ENCODE results near the gene SRRM1.
"Not testable (repeated sequence)": the region's sequence is repeated elsewhere in the genome, so short reads cannot be mapped to it uniquely, and the experiment has no call there.

SRRM1 gene

DNA sequence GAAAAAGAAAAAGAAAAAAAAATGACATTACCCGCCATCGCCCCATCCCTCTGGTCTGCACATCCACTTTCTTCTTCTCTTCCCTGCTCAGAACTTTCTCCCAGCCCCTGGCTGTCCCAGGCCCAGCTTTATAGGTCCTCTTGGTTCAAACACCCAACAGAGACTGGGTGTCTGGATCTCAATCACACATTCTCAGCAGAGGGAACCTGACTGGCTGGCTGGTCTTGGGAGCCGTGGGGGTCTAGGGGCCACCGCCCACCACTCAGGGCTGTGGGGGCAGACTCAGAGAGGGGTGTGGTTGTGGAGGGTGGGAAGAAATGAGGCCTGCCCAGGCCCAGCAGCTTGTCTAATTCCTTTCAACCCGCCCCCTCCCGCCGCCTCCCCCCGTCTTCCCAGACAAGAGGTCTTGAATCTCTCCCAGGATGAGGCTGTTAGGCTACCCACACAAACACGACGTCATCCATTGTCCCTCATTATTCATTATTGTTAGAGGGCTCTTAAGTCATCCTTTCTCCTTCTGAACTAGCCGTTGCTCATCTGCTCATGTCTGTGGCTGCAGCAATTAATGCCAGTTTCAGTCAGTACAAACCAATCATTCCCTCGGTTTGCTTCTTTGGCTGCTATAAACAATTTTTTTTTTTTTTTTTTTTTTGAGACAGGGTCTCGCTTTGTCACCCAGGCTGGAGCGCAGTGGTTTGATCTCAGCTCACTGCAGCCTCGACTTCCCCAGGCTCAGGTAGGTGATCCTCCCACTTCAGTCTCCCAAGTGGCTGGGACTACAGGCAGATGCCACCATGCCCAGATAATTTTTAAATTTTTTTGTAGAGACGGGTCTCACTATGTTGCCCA lies 61.5 kb downstream of the SRRM1 start:
- TF ChIP-seq, protein P1, sequence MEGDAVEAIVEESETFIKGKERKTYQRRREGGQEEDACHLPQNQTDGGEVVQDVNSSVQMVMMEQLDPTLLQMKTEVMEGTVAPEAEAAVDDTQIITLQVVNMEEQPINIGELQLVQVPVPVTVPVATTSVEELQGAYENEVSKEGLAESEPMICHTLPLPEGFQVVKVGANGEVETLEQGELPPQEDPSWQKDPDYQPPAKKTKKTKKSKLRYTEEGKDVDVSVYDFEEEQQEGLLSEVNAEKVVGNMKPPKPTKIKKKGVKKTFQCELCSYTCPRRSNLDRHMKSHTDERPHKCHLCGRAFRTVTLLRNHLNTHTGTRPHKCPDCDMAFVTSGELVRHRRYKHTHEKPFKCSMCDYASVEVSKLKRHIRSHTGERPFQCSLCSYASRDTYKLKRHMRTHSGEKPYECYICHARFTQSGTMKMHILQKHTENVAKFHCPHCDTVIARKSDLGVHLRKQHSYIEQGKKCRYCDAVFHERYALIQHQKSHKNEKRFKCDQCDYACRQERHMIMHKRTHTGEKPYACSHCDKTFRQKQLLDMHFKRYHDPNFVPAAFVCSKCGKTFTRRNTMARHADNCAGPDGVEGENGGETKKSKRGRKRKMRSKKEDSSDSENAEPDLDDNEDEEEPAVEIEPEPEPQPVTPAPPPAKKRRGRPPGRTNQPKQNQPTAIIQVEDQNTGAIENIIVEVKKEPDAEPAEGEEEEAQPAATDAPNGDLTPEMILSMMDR (IDR thresholded peaks at IDR 0.05; ENCODE audit: low read depth, low read length) = no peak
- H3K4me3 ChIP-seq (ENCODE audit: low read depth, low read length) = no peak overlapping the region
- DNase-seq (ENCODE audit: low read depth, low spot score) = peak; percentile 90
- in situ Hi-C loops (cut with HindIII; ENCODE audit: low sequenced_read_pairs) = no loop called here

DNA sequence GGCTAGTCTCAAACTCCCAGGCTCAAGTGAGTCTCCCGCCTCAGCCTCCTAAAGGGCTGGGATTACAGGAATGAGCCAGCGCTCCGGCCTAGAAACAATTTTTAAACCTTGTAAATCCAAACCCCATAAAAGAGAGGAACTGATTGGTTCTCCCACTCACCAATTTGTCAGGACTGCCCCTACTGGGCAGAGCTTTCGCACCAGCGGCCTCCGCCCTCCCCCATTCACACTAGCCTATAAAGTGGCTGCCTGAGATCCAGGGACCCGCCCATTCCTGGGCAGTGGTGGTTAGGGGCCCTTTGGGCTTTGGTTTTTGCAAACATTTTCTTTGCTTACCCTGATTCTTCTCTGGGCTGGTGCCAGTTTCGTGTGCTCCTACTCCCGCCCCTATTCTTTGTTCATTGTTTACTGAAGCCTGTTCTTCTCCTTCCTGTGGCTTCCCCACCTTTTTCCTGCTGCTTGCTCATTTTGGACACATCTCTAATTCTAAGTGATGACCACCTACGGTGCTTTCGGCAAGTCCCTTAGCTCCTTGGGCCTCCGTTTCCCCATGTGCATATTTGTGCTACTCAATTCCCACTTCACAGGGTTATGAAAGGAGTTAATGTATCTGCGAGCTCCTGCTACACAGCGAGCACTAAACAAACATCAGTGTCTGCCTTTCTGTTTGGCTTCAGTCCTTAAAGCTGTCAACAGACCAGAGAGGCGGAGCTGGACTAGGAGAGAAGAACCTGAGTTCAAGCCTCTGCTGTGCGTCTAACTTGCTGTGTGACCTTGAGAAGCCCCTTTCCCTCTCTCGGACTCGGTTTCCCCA lies 62.4 kb downstream of the SRRM1 start:
- DNase-seq (ENCODE audit: low read depth, low spot score) = peak; percentile 96
- in situ Hi-C loops (cut with HindIII; ENCODE audit: low sequenced_read_pairs) = no loop called here
- H3K4me3 ChIP-seq (ENCODE audit: low read depth, low read length) = no peak overlapping the region
- TF ChIP-seq, protein P1 (IDR thresholded peaks at IDR 0.05; ENCODE audit: low read depth, low read length) = no peak

DNA sequence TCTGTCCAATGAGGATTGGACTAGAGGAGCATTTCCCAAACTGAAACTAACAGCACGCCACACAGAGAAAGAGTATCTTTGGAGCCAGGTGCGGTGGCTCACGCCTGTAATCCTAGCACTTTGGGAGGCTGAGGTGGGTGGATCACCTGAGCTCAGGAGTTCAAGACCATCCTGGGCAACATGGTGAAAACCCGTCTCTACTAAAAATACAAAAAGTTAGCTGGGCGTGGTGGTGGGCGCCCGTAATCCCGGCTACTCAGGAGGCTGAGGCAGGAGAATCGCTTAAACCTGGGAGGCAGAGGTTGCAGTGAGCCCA lies 62.9 kb downstream of the SRRM1 start:
- DNase-seq (ENCODE audit: low read depth, low spot score); H3K4me3 ChIP-seq (ENCODE audit: low read depth, low read length); in situ Hi-C loops (cut with HindIII; ENCODE audit: low sequenced_read_pairs): not testable (repeated sequence)

DNA sequence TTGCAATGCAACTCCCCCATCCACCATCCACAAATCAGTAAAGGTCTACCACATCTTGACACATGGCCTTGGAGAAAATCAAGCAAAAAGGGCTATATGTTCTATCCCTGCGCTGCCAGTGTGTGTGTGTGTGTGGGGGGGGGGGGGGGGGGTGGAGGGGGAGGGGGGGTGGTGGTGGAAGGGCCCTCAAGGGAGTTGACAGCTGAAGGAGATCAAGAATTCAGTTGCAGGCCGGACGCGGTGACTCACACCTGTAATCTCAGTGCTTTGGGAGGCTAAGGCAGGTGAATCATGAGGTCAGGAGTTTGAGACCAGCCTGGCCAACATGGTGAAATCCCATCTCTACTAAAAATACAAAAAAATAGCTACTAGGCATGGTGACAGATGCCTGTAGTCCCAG lies 64.6 kb downstream of the SRRM1 start:
- TF ChIP-seq, protein P1 (IDR thresholded peaks at IDR 0.05; ENCODE audit: low read depth, low read length) = no peak
- no peak overlapping the region for H3K4me3 ChIP-seq (ENCODE audit: low read depth, low read length)
- in situ Hi-C loops (cut with HindIII; ENCODE audit: low sequenced_read_pairs) = no loop called here
- no peak for DNase-seq (ENCODE audit: low read depth, low spot score)

DNA sequence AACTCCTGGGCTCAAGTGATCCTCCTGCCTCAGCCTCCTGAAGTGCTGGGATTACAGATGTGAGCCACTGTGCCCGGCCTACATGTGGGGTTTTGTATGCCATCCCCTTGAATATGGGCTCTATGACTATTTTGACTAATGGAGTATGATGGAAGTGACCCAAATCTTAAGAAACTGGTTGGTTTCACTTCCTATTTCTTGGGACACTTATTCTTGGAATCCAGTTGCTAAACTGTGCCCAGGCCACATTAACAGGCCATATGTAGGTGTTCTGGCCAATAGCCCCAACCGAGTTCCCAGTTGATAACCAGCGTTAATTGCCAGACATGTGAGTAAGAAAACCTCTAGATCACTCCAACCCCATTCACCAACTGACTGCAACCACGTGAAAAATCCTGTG lies 65.8 kb downstream of the SRRM1 start:
- TF ChIP-seq, protein P1 (IDR thresholded peaks at IDR 0.05; ENCODE audit: low read depth, low read length) = no peak
- H3K4me3 ChIP-seq (ENCODE audit: low read depth, low read length) = no peak overlapping the region
- in situ Hi-C loops (cut with HindIII; ENCODE audit: low sequenced_read_pairs) = no loop called here
- no peak for DNase-seq (ENCODE audit: low read depth, low spot score)

DNA sequence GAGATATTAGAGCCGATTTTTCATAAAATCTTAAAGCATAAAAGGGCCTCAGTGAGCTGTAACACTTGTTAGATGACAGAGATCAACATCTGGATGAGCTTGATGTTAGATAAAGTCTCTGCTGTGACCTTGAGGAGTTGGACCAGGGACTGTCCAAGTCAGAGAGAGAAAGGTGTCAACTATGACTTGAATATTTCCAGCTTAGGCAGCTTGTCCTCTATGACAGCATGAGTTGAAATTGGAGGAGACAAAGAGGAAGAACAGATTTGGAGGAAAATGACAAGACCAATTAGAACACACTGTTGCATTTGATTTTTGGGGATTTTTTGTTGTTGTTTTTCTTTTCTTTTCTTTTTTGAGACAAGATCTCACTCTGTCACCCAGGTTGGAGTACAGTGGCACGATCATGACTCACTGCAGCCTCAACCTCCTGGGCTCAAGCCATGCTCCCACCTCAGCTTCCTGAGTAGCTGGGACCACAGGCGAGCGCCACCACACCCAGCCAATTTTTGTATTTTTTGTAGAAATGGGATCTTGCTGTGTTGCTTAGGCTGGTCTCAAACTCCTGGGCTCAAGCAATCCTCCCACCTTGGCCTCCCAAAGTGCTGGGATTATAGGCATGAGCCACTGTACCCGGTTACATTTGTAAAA lies 66.8 kb downstream of the SRRM1 start:
- TF ChIP-seq, protein P1 (IDR thresholded peaks at IDR 0.05; ENCODE audit: low read depth, low read length) = no peak
- DNase-seq (ENCODE audit: low read depth, low spot score) = no peak
- no peak overlapping the region for H3K4me3 ChIP-seq (ENCODE audit: low read depth, low read length)
- in situ Hi-C loops (cut with HindIII; ENCODE audit: low sequenced_read_pairs) = no loop called here
